ENCODE measurements around the gene PROP1.
"Not testable (repeated sequence)": the region's sequence is repeated elsewhere in the genome, so short reads cannot be mapped to it uniquely, and the experiment has no call there.

Gene PROP1

GRCh38 chr5:177982072-177982727 lies 13.8 kb downstream of the PROP1 start:
- no peak for DNase-seq (ENCODE audit: low read depth)

- no peak for DNase-seq (ENCODE audit: low read depth)
These were observed 14.6 kb downstream of the PROP1 start for GRCh38 chr5:177981296-177982071.

- DNase-seq (ENCODE audit: low read depth) = no peak
These were observed 15.3 kb downstream of the PROP1 start for GRCh38 chr5:177980743-177981151.

GRCh38 chr5:177977600-177977999 lies 18.4 kb downstream of the PROP1 start:
- not testable (repeated sequence) for DNase-seq (ENCODE audit: low read depth)

- no peak for DNase-seq (ENCODE audit: low read depth)
These were observed 22.9 kb downstream of the PROP1 start for GRCh38 chr5:177973066-177973635.

- DNase-seq (ENCODE audit: low read depth) = no peak
These were observed 23.4 kb downstream of the PROP1 start for GRCh38 chr5:177972613-177973012.

- DNase-seq (ENCODE audit: low read depth) = not testable (repeated sequence)
These were observed 24.0 kb downstream of the PROP1 start for GRCh38 chr5:177972014-177972413.

- no peak for DNase-seq (ENCODE audit: low read depth)
These were observed 27.3 kb downstream of the PROP1 start for GRCh38 chr5:177968661-177969211.

GRCh38 chr5:177967221-177967887 lies 28.7 kb downstream of the PROP1 start:
- DNase-seq (ENCODE audit: low read depth) = no peak

- DNase-seq (ENCODE audit: low read depth) = no peak
These were observed 29.2 kb downstream of the PROP1 start for GRCh38 chr5:177966839-177967166.

GRCh38 chr5:177966009-177966838 lies 29.8 kb downstream of the PROP1 start:
- no peak for DNase-seq (ENCODE audit: low read depth)

- DNase-seq (ENCODE audit: low read depth) = no peak
These were observed 31.6 kb downstream of the PROP1 start for GRCh38 chr5:177964471-177964870.

- DNase-seq (ENCODE audit: low read depth) = no peak
These were observed 32.1 kb downstream of the PROP1 start for GRCh38 chr5:177963966-177964365.

GRCh38 chr5:177959315-177959714 lies 36.7 kb downstream of the PROP1 start:
- no peak for DNase-seq (ENCODE audit: low read depth)

- no peak for DNase-seq (ENCODE audit: low read depth)
These were observed 37.3 kb downstream of the PROP1 start for GRCh38 chr5:177958696-177959095.

GRCh38 chr5:177957241-177957640 lies 38.8 kb downstream of the PROP1 start:
- DNase-seq (ENCODE audit: low read depth) = no peak

- DNase-seq (ENCODE audit: low read depth) = not testable (repeated sequence)
These were observed 42.9 kb downstream of the PROP1 start for GRCh38 chr5:177953101-177953500.

- DNase-seq (ENCODE audit: low read depth) = not testable (repeated sequence)
These were observed 46.4 kb downstream of the PROP1 start for GRCh38 chr5:177949656-177950055.

GRCh38 chr5:177949065-177949464 lies 47.0 kb downstream of the PROP1 start:
- DNase-seq (ENCODE audit: low read depth) = not testable (repeated sequence)

- not testable (repeated sequence) for DNase-seq (ENCODE audit: low read depth)
These were observed 48.1 kb downstream of the PROP1 start for GRCh38 chr5:177947912-177948311.

GRCh38 chr5:177945601-177946283 lies 50.3 kb downstream of the PROP1 start:
- not testable (repeated sequence) for DNase-seq (ENCODE audit: low read depth)
